HG03066 (cell line): ENCODE measurements around the gene TBX5.

ENCODE experiments used
- ATAC-seq: cut with Tn5 transposase; IDR thresholded peaks from one replicate; pipeline ENCODE4 v1.9.1; 2021; ENCODE audit warnings: low read depth; ENCODE audit not compliant: unreplicated experiment

Gene TBX5

GRCh38 chr12:114405519-114406271, at the start of gene TBX5:
TBX5 (minus strand) TSS chr12:114406144; CDS start chr12:114403898, 2,246 bp downstream.
- ATAC-seq = no peak

- ATAC-seq = no peak
Measured at GRCh38 chr12:114451657-114452056, 45.7 kb upstream of the TBX5 start.

- ATAC-seq = no peak
Measured at GRCh38 chr12:114450515-114451300, 44.8 kb upstream of the TBX5 start.

GRCh38 chr12:114450019-114450418, 44.1 kb upstream of the TBX5 start:
- no peak for ATAC-seq

GRCh38 chr12:114448618-114448933, 42.6 kb upstream of the TBX5 start:
- no peak for ATAC-seq

- no peak for ATAC-seq
Measured at GRCh38 chr12:114447799-114448617, 42.1 kb upstream of the TBX5 start.

GRCh38 chr12:114447274-114447716, 41.4 kb upstream of the TBX5 start:
- ATAC-seq = no peak

- no peak for ATAC-seq
Measured at GRCh38 chr12:114445401-114446323, 39.7 kb upstream of the TBX5 start.

GRCh38 chr12:114444422-114445279, 38.7 kb upstream of the TBX5 start:
- no peak for ATAC-seq

GRCh38 chr12:114443607-114444421, 37.9 kb upstream of the TBX5 start:
- ATAC-seq = no peak

GRCh38 chr12:114442578-114442977, 36.6 kb upstream of the TBX5 start:
- ATAC-seq = no peak

GRCh38 chr12:114441545-114441944, 35.6 kb upstream of the TBX5 start:
- no peak for ATAC-seq

- no peak for ATAC-seq
Measured at GRCh38 chr12:114441039-114441383, 35.1 kb upstream of the TBX5 start.

- ATAC-seq = no peak
Measured at GRCh38 chr12:114440270-114441038, 34.5 kb upstream of the TBX5 start.

GRCh38 chr12:114439817-114440216, 33.9 kb upstream of the TBX5 start:
- no peak for ATAC-seq

GRCh38 chr12:114439261-114439683, 33.3 kb upstream of the TBX5 start:
- ATAC-seq = no peak

- ATAC-seq = no peak
Measured at GRCh38 chr12:114438635-114439256, 32.8 kb upstream of the TBX5 start.
